ENCODE data around the gene CYP26A1. TPM values are rescaled to one million over a fixed set of nuclear protein-coding genes. Genes with fewer than 3 reads are reported as not detected.
A peak's percentile ranks its signal among the peaks of the same experiment; 100 is the strongest.

Gene CYP26A1
- polyA plus RNA-seq, 1 donor from 2014 or later = not detected

- no peak overlapping the region for H3K4me3 Mint-ChIP-seq
- H3K9me3 Mint-ChIP-seq = peaks cover 0 to 13% (median 5%) of the 10 kb centered on the region in 3 donors
- peaks cover 6% of the 10 kb centered on the region for H3K36me3 Mint-ChIP-seq
- H3K4me1 Mint-ChIP-seq = no peaks in the 10 kb centered on the region
- H3K27me3 Mint-ChIP-seq = no peaks in the 10 kb centered on the region
- no peak overlapping the region for H3K27ac Mint-ChIP-seq
Observed at GRCh38 chr10:93103953-93104352, 30.3 kb downstream of the CYP26A1 start.

DNA sequence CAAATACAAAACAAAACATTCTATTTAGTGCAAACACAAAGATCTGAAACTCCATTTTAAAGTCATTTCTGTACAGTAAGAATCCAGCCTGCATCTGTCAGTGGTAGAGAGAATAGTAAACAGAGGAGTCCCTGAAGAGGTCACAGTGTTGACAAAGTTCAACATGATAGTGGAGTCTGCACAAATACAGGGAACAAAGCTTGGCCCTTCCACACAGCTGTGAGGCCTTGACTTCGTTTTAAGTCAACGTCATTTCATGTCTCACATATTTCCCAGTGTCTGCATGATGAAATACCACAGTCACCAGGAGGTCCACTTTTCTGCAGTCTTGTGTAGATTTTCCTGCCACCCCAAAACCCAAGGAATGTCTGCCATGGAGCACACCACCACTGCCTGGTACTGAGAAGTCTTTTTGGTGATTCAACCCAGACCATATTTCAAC lies 33.0 kb downstream of the CYP26A1 start:
- Mint-ChIP-seq H3K27me3 (no peaks in the 10 kb centered on the region), H3K9me3 (peaks cover 0 to 9% (median 3%) of the 10 kb centered on the region in 3 donors), H3K27ac (no peak overlapping the region), H3K4me1 (peaks cover 7 to 11% (median 10%) of the 10 kb centered on the region in 3 donors), H3K4me3 (no peak overlapping the region), H3K36me3 (peaks cover 6% of the 10 kb centered on the region)

GRCh38 chr10:93110472-93111146 lies 36.9 kb downstream of the CYP26A1 start:
- H3K27ac Mint-ChIP-seq = peak overlapping the region in 1 of 3 donors; percentile 0
- peaks cover 11 to 19% (median 15%) of the 10 kb centered on the region in 3 donors for H3K4me1 Mint-ChIP-seq
- peaks cover 0 to 2% (median 0%) of the 10 kb centered on the region in 3 donors for H3K9me3 Mint-ChIP-seq
- peak overlapping the region in 1 of 4 donors; percentile 48 for H3K4me3 Mint-ChIP-seq
- no peaks in the 10 kb centered on the region for H3K36me3 Mint-ChIP-seq
- H3K27me3 Mint-ChIP-seq = peaks cover 7% of the 10 kb centered on the region

DNA sequence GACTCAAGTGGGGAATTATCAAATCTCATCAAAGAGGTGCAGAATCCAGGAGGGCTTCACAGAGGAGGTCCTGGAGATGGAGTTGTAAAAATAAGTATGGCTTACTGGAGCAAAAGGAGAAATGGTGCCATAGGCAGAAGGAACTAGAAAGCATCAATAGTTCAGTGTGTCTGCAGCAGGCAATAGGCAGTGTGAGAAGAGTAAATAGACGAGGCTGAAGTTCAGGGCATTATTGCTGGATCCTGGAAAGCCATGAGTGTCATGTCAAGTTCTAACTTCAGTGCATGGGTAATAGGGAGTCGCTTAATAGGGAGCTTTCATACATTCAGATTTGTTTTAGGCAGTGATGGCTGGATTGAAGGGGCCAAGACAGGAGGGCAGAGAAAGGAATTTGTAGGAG lies 39.3 kb downstream of the CYP26A1 start:
- H3K4me3 Mint-ChIP-seq = no peak overlapping the region
- H3K36me3 Mint-ChIP-seq = no peaks in the 10 kb centered on the region
- peaks cover 0 to 2% (median 0%) of the 10 kb centered on the region in 3 donors for H3K9me3 Mint-ChIP-seq
- H3K4me1 Mint-ChIP-seq = peaks cover 17 to 21% (median 20%) of the 10 kb centered on the region in 3 donors
- no peak overlapping the region for H3K27ac Mint-ChIP-seq
- peaks cover 7% of the 10 kb centered on the region for H3K27me3 Mint-ChIP-seq

GRCh38 chr10:93115661-93116383 lies 42.1 kb downstream of the CYP26A1 start:
- Mint-ChIP-seq H3K36me3 (peaks cover 2% of the 10 kb centered on the region), H3K27me3 (peaks cover 7% of the 10 kb centered on the region), H3K4me1 (peaks cover 12 to 14% (median 13%) of the 10 kb centered on the region in 3 donors), H3K27ac (peak overlapping the region in 2 of 3 donors; percentile 14 to 57), H3K9me3 (no peaks in the 10 kb centered on the region), H3K4me3 (peak overlapping the region in 2 of 4 donors; percentile 17 to 74)

DNA sequence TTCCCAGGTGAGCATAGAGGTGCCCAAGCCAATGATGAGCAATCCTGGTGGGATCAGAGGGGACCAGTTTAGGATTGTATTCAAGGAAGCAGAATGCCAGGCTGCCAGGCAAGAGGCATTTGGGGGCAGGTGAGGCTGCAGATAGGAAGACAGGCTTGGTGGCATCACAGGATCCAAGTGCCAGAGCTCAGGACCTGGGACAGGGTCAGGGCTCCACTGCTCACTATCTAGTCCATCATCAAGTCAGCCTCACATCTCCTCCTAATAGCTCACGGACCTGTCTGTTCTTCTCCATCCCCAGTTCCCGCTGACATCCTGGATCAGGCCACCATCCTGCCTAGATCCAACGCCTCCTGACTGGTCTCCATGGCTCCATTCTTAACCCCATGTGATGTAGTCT lies 47.6 kb downstream of the CYP26A1 start:
- H3K4me3 Mint-ChIP-seq = no peak overlapping the region
- peaks cover 22 to 30% (median 27%) of the 10 kb centered on the region in 3 donors for H3K4me1 Mint-ChIP-seq
- H3K36me3 Mint-ChIP-seq = peaks cover 2% of the 10 kb centered on the region
- no peaks in the 10 kb centered on the region for H3K27me3 Mint-ChIP-seq
- no peak overlapping the region for H3K27ac Mint-ChIP-seq
- peaks cover 3 to 4% (median 4%) of the 10 kb centered on the region in 3 donors for H3K9me3 Mint-ChIP-seq

GRCh38 chr10:93123766-93124165 lies 50.1 kb downstream of the CYP26A1 start:
- Mint-ChIP-seq H3K27ac (peak overlapping the region in 2 of 3 donors; percentile 12 to 17), H3K36me3 (peaks cover 2% of the 10 kb centered on the region), H3K4me1 (peaks cover 21 to 29% (median 27%) of the 10 kb centered on the region in 3 donors), H3K4me3 (peak overlapping the region in 3 of 4 donors; percentile 31 to 90 (median 90)), H3K27me3 (no peaks in the 10 kb centered on the region), H3K9me3 (peaks cover 5 to 9% (median 5%) of the 10 kb centered on the region in 3 donors)

DNA sequence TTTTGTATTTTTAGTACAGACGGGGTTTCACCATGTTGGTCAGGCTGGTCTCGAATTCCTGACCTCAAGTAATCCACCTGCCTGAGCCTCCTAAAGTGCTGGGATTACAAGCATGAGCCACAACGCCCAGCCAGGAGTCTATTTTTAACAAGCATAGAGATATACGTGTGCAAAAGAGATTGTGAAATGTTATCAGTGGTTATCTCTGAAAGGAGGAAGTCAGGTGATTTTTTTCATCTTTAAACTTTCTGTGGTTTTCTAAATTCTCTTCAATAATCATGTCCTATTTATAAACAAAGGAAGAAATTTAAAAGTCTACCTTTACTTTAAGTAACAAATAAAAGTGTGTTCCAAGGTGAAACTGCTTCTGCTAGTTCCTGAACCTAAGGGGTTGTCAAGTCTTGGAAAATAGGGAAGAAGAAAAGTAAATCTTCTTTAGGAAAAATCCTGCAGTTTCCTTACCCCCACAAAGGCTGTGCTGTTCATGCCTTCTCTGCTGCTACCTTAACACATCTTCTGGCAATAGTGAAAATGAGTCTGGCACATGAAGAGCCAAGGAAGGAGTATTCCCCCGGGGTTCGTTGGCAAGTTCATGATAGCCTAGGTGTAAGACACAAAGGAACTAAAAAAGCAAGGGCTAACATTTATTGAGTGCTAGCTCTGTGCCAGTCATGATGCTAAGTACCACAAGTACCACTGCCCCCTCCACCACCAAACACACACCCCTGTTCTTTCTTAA lies 51.1 kb downstream of the CYP26A1 start:
- Mint-ChIP-seq H3K4me1 (peaks cover 21 to 29% (median 27%) of the 10 kb centered on the region in 3 donors), H3K27me3 (no peaks in the 10 kb centered on the region), H3K36me3 (peaks cover 2% of the 10 kb centered on the region), H3K4me3 (peak overlapping the region in 3 of 4 donors; percentile 41 to 90 (median 90)), H3K9me3 (peaks cover 5 to 9% (median 7%) of the 10 kb centered on the region in 3 donors), H3K27ac (peak overlapping the region; percentile 63 to 84 (median 68))

- H3K4me1 Mint-ChIP-seq = peaks cover 21 to 29% (median 27%) of the 10 kb centered on the region in 3 donors
- H3K27me3 Mint-ChIP-seq = no peaks in the 10 kb centered on the region
- H3K4me3 Mint-ChIP-seq = peak overlapping the region in 1 of 4 donors; percentile 46
- H3K9me3 Mint-ChIP-seq = peaks cover 5 to 9% (median 7%) of the 10 kb centered on the region in 3 donors
- H3K27ac Mint-ChIP-seq = no peak overlapping the region
- no peaks in the 10 kb centered on the region for H3K36me3 Mint-ChIP-seq
Observed at GRCh38 chr10:93125966-93126365, 52.3 kb downstream of the CYP26A1 start.

DNA sequence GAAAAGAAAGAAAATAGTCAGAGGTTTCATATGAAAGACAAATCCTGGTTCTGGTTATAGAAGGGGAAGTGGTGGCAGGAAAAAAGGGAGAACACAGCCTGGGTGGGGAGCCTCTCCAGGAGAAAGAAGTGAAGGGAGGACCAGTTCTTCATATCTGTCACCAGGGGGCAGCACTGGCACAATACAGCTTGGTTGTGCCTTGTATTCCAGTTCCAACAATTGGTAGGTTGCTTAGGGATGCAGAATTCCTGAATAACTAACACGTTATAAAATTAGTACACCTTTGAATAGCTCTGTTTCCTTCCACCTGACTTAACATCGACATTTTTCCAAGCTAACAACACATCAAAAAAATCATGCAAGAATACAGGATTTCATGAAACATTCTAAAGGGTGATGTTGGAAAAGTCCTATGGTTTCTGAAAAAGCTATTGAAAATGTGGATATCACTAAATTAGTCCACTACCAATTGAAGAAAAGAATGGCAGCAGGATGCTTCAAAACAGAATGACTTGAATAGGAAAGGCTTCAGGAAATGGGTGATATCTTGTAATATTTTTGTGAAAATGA lies 52.9 kb downstream of the CYP26A1 start:
- H3K4me3 Mint-ChIP-seq = peak overlapping the region in 1 of 4 donors; percentile 72
- no peaks in the 10 kb centered on the region for H3K27me3 Mint-ChIP-seq
- H3K27ac Mint-ChIP-seq = no peak overlapping the region
- peaks cover 5 to 9% (median 7%) of the 10 kb centered on the region in 3 donors for H3K9me3 Mint-ChIP-seq
- H3K4me1 Mint-ChIP-seq = peaks cover 21 to 29% (median 27%) of the 10 kb centered on the region in 3 donors
- H3K36me3 Mint-ChIP-seq = no peaks in the 10 kb centered on the region

Other genes starting within 250 kb of the CYP26A1 start
- gene EXOC6, start 225.4 kb upstream of the CYP26A1 start, polyA plus RNA-seq = 12.4 TPM
- gene CYP26C1, start 13.1 kb upstream of the CYP26A1 start, polyA plus RNA-seq = not detected